Motor neuron (in vitro differentiated cells): ENCODE data around the gene ABHD17A. TPM values are rescaled to one million over a fixed set of nuclear protein-coding genes. Genes with fewer than 3 reads are reported as not detected.
"Not testable (repeated sequence)": the region's sequence is repeated elsewhere in the genome, so short reads cannot be mapped to it uniquely, and the experiment has no call there.

Experiments used
- ATAC-seq, 8 experiments: fragments of 200-7000 bp; cut with Tn5 transposase; replicated peaks in 6 of 8; 2 replicates each; pipeline ENCODE4 v1.8.0; 2021; ENCODE audit warnings: mild to moderate bottlenecking in 8 of 8, moderate library complexity in 8 of 8
- H3K27ac ChIP-seq, 2 donors: fragments of 250-450 bp; sonication (Bioruptor Pico); 2 replicates each; pipeline ENCODE4 v1.9.0; 2021; ENCODE audit warnings: antibody characterized with exemption in 2 of 2, mild to moderate bottlenecking in 2 of 2, moderate library complexity in 1 of 2
- H3K4me1 ChIP-seq, 2 donors: fragments of 250-450 bp; sonication (Bioruptor Pico); replicated peaks in 1 of 2; 2 replicates each; pipeline ENCODE4 v1.6.1; 2021; ENCODE audit warnings: antibody characterized with exemption in 2 of 2, mild to moderate bottlenecking in 2 of 2, moderate library complexity in 1 of 2
- H3K4me3 ChIP-seq, 5 donors: fragments of 250-450 bp; sonication (Bioruptor Pico); 2 replicates each; pipeline ENCODE4 v1.9.0; 2021; ENCODE audit warnings: antibody characterized with exemption in 5 of 5, mild to moderate bottlenecking in 5 of 5, moderate library complexity in 4 of 5
- WGBS, 10 experiments: fragments of 450-650 bp; shearing (Covaris generic); methylation state at CpG; one replicate each; pipeline ENCODE4 v1.0.0; 2022; 5-methylcytosine and 5-hydroxymethylcytosine counted together
- in situ Hi-C, 9 experiments: fragments of 400-800 bp; cut with MboI; loops; one replicate each; pipeline ENCODE4 v1.15.0; 2021; ENCODE audit warnings: low sequenced_read_pairs in 9 of 9, low pct_unique_long_range_greater_than_20kb in 2 of 9; ENCODE audit not compliant: unreplicated experiment in 9 of 9
- total RNA-seq, 8 experiments: library from RNA; unstranded; fragments of 300-600 nt; gene quantifications; 2 replicates each; pipeline versions ENCODE4 v1.2.3 to v1.2.4, GENCODE V29; 2022

Gene ABHD17A
- total RNA-seq, 8 experiments from 2014 or later, result 30.4 to 42.3 (median 37.2) TPM

DNA sequence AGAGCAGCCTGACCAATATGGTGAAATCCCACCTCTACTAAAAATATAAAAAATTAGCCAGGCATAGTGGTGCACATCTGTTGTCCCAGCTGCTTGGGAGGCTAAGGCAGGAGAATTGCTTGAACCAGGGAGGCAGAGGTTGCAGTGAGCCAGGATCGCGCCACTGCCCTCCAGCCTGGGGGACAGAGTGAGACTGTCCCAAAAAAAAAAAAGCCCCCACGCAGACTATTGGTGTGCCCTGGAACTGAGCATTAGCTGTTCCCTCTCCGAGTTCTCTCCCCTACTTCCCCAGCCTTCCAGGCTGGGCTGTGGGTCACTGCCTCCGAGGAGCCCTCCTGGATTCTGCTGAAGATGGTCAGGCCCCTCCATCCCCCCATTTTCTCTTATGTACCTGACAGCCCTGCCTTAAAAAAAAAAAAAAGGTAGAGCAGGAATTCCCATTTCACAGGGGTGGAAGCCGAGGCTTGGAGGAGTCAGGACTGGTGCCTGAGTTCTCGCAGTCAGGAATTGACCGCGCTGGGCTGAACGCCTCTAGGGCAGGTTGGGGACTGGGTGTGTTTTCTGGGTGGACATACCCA, 21.8 kb upstream of the ABHD17A start:
- Histone ChIP-seq H3K4me1 (peaks cover 7 to 11% of the 10 kb centered on the region in 2 donors), H3K27ac (no peak overlapping the region), H3K4me3 (no peak overlapping the region)
- in situ Hi-C loops, result no loop called here
- WGBS, 10 experiments, result 80 to 100% (median 87%) methylated on average over 1 to 3 of the region's 10 CpGs; no CpG with 5 or more reads in 3 of the 10 experiments
- ATAC-seq, result no peak

DNA sequence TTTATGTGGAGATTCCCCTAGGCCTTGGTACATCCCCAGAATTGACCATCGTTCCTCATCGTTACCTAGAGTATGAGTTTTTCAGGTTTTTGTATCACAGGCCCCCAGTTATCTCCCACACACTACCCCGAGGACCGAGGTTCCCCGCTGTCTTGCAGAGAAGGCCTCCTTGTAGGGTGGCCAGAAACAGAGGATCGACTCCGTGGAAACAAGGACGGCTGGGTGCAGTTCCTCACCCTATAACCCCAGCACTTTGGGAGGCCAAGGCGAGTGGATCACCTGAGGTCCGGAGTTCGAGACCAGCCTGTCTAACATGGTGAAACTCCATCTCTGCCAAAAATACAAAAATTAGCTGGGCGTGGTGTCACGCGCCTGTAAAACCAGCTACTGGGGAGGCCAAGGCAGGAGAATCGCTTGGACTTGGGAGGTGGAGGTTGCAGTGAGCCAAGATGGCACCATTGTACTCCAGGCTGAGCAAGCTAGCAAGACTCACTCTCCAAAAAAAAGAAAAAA, 20.6 kb upstream of the ABHD17A start:
- Histone ChIP-seq H3K27ac (peak overlapping the region; percentile 91 to 94), H3K4me1 (peaks cover 7 to 11% of the 10 kb centered on the region in 2 donors), H3K4me3 (peak overlapping the region; percentile 64 to 81 (median 75))
- WGBS, 10 experiments, result 82 to 100% (median 91%) methylated on average over 2 to 12 of the region's 15 CpGs; no CpG with 5 or more reads in 4 of the 10 experiments
- in situ Hi-C loops, result no loop called here
- ATAC-seq, result no peak

DNA sequence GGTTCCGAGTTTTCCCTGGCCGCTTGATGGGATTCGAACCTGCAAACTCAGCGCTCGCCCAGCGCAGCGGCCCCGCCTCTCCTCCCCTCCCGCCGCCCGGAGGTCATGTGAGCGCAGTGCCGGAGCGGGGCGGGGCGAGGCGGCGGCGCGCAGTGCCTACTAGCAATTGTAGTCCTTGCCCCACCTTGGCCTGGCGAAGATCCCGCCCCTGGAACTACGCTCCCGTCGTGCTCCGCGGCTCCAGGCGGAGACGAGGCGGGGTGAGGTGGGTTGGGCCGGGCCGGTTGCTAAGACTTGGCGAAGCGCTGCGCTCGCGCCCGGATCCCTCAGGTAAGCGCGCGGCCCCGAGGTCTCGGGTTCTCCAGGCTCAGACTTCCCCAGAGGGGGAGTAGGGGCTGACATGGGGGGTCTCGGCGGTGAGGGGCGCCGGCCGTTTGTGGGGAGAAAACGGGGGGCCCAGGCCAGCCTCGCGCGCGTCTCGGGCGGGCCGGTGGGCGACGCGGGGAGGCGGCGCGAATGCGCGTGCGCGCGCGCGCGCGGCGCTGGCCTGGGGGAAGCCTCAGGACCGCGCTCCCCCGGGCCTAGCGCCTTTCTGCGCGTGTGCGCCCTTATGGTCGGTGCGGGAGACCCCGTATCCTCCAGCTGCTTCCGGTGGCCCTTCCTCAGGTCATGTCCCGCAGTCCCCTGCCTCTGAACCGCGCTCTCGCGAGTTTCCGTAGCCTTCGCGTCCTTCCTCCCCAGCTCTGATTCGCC, 20.0 kb upstream of the ABHD17A start, which contains the start of the genes ADAT3 and SCAMP4:
Gene ADAT3, plus strand, starts transcription at position 290 of the 753 bp plus-strand sequence. CDS start 6,649 bp downstream, outside the sequence.
Gene SCAMP4, plus strand, starts transcription at position 290 of the 753 bp plus-strand sequence. CDS start 9,621 bp downstream, outside the sequence.
- peak; percentile 94 to 98 (median 96) for ATAC-seq

DNA sequence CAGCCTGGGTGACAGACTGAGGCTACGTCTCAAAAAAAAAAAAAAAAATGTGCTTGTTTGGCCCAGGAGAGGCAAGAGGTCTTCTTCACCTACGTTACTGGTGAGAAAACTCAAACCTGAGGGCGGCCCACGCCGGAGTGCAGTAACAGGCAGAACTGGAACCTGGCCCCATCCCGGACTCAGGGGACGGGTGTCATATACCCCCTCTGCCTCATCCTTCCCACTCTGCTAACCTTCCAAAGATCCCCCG, 19.5 kb upstream of the ABHD17A start:
- H3K27ac ChIP-seq, result peak overlapping the region in 1 of 2 donors; percentile 35
- no peak for ATAC-seq
- in situ Hi-C loops, result no loop called here
- H3K4me1 ChIP-seq, result peaks cover 7 to 11% of the 10 kb centered on the region in 2 donors
- H3K4me3 ChIP-seq, result peak overlapping the region in 4 of 5 donors; percentile 20 to 81 (median 70)
- 46 to 71% (median 56%) methylated on average over 1 to 5 of the region's 8 CpGs; no CpG with 5 or more reads in 5 of the 10 experiments for WGBS, 10 experiments

More for the DNA sequence above, 20.0 kb upstream of the ABHD17A start, which contains the start of the genes ADAT3 and SCAMP4:
- peak within 1 kb of the TSS; percentile 64 to 81 (median 75) for H3K4me3 ChIP-seq
- H3K4me1 ChIP-seq, result peaks cover 7 to 11% of the 10 kb centered on the region in 2 donors
- peak within 1 kb of the TSS; percentile 91 to 94 for H3K27ac ChIP-seq
- in situ Hi-C loops, result no loop called here
- WGBS, 10 experiments, result 3 to 13% (median 6%) methylated on average over 3 to 7 of the region's 92 CpGs; no CpG with 5 or more reads in 7 of the 10 experiments

DNA sequence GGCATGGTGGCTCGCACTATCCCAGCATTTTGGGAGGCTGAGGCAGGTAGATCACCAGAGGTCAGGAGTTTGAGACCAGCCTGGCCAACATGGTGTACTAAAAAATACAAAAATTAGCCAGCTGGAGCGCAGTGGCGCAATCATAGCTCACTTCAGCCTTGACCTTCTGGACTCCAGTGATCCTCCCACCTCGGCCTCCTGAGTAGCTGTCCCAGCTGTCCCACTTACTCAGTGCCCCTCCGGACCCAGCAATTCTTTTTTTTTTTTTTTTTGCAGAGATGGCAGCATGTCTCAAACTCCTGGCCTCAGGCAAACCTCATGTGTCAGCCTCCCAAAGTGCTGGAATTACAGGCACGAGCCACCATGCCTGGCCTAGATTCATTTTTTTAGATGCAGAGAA, 17.6 kb upstream of the ABHD17A start:
- WGBS, 10 experiments, result 20 to 100% (median 64%) methylated on average over 1 to 5 of the region's 6 CpGs; no CpG with 5 or more reads in 1 of the 10 experiments
- Histone ChIP-seq H3K27ac (peak overlapping the region in 1 of 2 donors; percentile 30), H3K4me1 (peaks cover 7 to 11% of the 10 kb centered on the region in 2 donors), H3K4me3 (no peak overlapping the region)
- in situ Hi-C loops, result no loop called here
- no peak for ATAC-seq

DNA sequence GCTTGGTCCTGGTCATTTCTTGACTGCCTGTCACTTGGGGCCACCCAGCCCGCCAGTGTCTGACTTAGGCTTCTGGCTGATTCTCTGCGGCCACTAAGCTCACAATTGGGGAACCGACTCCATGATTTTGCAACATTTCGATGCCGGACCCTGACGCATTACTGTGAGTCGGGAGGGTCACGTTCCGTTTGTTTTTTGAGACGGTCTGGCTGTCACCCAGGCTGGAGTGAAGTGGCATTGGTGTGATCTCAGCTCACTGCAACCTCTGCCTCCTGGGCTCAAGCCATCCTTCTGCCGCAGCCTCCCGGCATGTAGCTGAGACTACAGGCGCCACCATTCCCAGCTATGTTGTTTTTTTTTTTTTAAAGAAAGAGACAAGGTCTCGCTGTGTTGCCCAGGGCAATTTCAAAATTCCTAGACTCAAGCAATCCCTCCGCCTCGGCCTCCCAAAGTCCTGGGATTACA, 16.7 kb upstream of the ABHD17A start:
- in situ Hi-C loops, result no loop called here
- ATAC-seq, result no peak
- H3K27ac ChIP-seq, result no peak overlapping the region
- peaks cover 7 to 11% of the 10 kb centered on the region in 2 donors for H3K4me1 ChIP-seq
- 60 to 100% (median 94%) methylated on average over 1 to 9 of the region's 16 CpGs; no CpG with 5 or more reads in 3 of the 10 experiments for WGBS, 10 experiments
- no peak overlapping the region for H3K4me3 ChIP-seq

DNA sequence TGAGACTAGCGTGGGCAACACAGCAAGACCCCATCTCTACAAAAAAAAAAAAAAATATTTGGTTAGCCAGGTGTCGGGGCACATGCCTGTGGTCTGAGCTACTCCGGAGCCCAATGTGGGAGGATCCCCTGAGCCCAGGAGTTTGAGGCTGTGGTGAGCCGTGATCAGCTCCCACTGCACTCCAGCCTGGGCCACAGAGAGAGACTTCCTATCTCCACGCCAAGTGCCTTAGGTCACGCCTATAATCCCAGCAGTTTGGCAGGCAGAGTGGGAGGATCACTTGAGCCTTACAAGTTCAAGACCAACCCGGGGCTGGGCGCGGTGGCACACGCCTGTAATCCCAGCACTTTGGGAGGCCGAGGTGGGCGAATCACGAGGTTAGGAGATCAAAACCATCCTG, 11.2 kb upstream of the ABHD17A start:
- Histone ChIP-seq H3K27ac (no peak overlapping the region), H3K4me3 (no peak overlapping the region), H3K4me1 (no peaks in the 10 kb centered on the region)
- in situ Hi-C loops, result no loop called here
- 60 to 100% (median 99%) methylated on average over 1 to 6 of the region's 13 CpGs; no CpG with 5 or more reads in 4 of the 10 experiments for WGBS, 10 experiments
- ATAC-seq, result no peak

DNA sequence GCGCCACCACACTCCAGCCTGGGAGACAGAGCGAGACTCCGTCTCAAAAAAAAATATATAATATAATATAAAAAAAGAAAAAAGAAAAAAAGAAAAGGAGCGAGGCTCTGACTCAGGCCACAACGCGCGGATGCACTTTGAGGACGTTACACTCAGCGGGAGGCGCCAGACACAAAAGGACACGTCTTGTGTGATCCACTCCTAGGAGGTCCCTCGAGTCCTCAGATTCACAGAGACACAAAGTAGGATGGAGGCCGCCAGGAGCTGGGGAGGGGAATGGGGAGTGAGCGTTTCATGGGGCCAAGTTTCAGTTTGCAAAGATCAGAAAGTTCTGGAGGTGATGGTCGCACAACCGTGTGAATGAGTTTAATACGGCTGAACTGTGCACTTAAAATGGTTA, 8.5 kb upstream of the ABHD17A start:
- 71 to 100% (median 91%) methylated on average over 1 to 11 of the region's 17 CpGs; no CpG with 5 or more reads in 4 of the 10 experiments for WGBS, 10 experiments
- in situ Hi-C loops, result no loop called here
- Histone ChIP-seq H3K27ac (no peak overlapping the region), H3K4me3 (no peak overlapping the region), H3K4me1 (no peaks in the 10 kb centered on the region)
- ATAC-seq, result no peak

DNA sequence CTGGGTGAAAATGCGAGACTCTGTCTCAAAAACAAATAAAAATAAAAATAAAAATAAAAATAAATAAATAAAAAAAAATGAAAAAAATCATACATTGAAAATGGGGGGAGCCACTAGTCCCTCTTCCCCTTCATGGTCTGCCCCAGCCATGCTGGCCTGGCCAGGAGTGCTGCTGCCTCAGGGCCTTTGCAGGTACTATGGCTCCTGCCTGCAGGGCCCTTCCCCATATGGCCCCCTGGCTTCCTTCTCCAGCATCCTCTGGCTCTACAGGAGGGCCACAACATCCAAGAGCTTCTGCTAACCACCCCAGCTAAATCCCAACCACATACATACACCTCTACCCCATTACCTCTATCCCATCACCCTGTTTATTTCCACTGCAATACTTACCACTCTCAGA, 4.6 kb upstream of the ABHD17A start:
- Histone ChIP-seq H3K27ac (no peak overlapping the region), H3K4me1 (peaks cover 7 to 9% of the 10 kb centered on the region in 2 donors), H3K4me3 (no peak overlapping the region)
- in situ Hi-C loops, result no loop called here
- 80 to 100% (median 92%) methylated on average over 1 of the region's 1 CpG; no CpG with 5 or more reads in 5 of the 10 experiments for WGBS, 10 experiments
- ATAC-seq, result no peak

DNA sequence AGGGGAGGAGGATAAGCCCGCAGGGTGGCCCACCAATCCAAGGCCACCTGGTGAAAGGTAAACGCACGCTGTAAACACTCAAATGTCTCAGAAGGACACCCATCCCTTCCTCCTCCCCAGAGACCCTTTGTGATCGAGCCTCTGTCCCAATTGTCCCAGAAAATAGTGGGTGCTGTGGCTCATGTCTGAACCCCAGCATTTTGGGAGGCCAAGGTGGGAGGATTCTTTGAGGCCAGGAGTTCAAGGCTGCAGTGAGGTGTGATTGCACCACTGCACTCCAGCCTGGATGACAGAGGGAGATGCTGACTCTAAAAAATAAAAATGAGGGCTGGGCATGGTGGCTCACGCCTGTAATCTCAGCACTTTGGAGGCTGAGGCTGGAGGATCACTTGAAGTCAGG, 3.1 kb upstream of the ABHD17A start:
- Histone ChIP-seq H3K4me1 (peaks cover 16 to 20% of the 10 kb centered on the region in 2 donors), H3K27ac (no peak overlapping the region), H3K4me3 (no peak overlapping the region)
- in situ Hi-C loops, result no loop called here
- ATAC-seq, result no peak
- WGBS, 10 experiments, result 63 to 86% (median 72%) methylated on average over 1 to 3 of the region's 5 CpGs; no CpG with 5 or more reads in 6 of the 10 experiments

DNA sequence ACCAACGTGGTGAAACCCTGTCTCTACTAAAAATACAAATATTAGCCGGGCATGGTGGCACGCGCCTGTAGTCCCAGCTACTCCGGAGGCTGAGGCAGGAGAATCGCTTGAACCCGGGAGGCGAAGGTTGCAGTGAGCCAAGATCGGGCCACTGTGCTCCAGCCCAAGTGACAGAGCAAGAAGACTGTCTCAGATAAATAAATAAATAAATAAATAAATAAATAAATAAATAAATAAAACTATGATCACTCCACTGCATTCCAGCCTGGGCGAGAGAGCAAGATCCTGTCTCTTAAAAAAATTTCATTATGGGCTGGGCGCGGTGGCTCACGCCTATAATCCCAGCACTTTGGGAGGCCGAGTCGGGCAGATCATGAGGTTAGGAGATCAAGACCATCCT, 1.1 kb upstream of the ABHD17A start:
- peaks cover 32 to 35% of the 10 kb centered on the region in 2 donors for H3K4me1 ChIP-seq
- ATAC-seq, H3K4me3 ChIP-seq, H3K27ac ChIP-seq, in situ Hi-C loops: not testable (repeated sequence)
- 83 to 100% (median 97%) methylated on average over 1 to 11 of the region's 15 CpGs; no CpG with 5 or more reads in 1 of the 10 experiments for WGBS, 10 experiments

DNA sequence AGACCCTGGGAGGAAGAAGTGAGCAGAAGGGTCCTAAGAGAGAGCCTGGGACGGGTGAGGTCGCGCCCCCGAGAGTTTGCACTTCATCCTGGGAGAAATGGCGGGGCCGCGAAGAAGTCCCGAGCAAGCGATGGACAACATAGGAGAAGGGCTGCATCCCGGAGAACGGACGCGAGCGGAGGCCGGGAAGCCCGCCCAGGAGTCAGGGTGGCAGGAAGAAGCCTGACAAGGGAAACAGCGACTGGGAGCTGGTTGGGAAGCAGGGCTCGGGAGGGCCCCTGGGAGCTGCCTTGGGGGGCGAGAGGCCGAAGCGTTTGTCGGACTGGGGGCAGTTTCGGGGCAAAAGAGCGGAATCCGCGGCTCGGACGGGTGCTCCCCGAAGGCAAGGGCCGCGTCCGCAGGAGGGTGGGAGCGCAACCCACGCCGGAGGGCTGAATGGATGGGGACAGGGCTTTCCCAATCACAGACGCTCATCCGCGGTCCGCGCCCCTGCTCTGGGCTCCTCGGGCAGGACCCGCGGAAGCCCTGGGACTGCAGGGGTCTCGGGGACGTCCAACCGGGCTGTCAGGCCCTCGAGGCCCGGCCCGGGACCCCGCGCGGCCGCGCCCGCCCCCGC, 469 bp downstream of the ABHD17A start:
- ATAC-seq, result peak in 7 of 8 experiments; percentile 45 to 68 (median 50)
- Histone ChIP-seq H3K4me1 (peaks cover 32 to 35% of the 10 kb centered on the region in 2 donors), H3K4me3 (peak overlapping the region; percentile 62 to 97 (median 92)), H3K27ac (peak overlapping the region; percentile 72 to 86)
- in situ Hi-C loops, result no loop called here
- WGBS, 10 experiments, result 0 to 10% (median 0%) methylated on average over 1 to 13 of the region's 56 CpGs; no CpG with 5 or more reads in 7 of the 10 experiments
